ENCODE measurements around the gene IGF2.

Gene IGF2

DNA sequence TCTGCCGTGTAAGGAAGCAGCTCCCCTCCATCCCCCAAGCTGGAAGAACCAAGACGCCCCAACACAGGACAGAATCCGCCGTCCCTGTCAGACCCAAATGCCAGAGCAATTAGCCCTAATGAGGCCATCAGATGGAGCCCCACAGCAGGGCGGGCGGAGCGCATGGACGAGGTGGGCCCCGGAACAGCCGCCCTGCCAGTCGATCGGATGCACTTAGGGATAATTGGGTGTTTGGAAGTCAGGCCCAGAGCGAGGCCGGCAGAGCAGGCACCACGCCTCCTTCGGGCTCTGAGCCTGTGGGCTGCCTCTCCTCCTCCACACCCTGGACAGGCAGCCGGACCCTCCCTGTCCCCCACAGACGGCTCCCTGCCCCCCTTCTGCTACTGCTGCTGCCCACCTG is 37.9 kb upstream of the IGF2 start:
- no peak for TF ChIP-seq SNAI2 (CRISPR knock-in tag; IDR thresholded peaks at IDR 0.05)
- TF ChIP-seq ZNF8 (CRISPR knock-in tag; IDR thresholded peaks at IDR 0.05) = no peak
- TF ChIP-seq, protein P1, sequence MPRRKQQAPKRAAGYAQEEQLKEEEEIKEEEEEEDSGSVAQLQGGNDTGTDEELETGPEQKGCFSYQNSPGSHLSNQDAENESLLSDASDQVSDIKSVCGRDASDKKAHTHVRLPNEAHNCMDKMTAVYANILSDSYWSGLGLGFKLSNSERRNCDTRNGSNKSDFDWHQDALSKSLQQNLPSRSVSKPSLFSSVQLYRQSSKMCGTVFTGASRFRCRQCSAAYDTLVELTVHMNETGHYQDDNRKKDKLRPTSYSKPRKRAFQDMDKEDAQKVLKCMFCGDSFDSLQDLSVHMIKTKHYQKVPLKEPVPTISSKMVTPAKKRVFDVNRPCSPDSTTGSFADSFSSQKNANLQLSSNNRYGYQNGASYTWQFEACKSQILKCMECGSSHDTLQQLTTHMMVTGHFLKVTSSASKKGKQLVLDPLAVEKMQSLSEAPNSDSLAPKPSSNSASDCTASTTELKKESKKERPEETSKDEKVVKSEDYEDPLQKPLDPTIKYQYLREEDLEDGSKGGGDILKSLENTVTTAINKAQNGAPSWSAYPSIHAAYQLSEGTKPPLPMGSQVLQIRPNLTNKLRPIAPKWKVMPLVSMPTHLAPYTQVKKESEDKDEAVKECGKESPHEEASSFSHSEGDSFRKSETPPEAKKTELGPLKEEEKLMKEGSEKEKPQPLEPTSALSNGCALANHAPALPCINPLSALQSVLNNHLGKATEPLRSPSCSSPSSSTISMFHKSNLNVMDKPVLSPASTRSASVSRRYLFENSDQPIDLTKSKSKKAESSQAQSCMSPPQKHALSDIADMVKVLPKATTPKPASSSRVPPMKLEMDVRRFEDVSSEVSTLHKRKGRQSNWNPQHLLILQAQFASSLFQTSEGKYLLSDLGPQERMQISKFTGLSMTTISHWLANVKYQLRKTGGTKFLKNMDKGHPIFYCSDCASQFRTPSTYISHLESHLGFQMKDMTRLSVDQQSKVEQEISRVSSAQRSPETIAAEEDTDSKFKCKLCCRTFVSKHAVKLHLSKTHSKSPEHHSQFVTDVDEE (CRISPR knock-in tag; IDR thresholded peaks at IDR 0.05) = no peak
- TF ChIP-seq ARNTL (CRISPR knock-in tag; IDR thresholded peaks at IDR 0.05; ENCODE audit: borderline replicate concordance, low read depth) = no peak
- no peak for TF ChIP-seq ISL1 (CRISPR knock-in tag; IDR thresholded peaks at IDR 0.05)
- TF ChIP-seq, protein P2, sequence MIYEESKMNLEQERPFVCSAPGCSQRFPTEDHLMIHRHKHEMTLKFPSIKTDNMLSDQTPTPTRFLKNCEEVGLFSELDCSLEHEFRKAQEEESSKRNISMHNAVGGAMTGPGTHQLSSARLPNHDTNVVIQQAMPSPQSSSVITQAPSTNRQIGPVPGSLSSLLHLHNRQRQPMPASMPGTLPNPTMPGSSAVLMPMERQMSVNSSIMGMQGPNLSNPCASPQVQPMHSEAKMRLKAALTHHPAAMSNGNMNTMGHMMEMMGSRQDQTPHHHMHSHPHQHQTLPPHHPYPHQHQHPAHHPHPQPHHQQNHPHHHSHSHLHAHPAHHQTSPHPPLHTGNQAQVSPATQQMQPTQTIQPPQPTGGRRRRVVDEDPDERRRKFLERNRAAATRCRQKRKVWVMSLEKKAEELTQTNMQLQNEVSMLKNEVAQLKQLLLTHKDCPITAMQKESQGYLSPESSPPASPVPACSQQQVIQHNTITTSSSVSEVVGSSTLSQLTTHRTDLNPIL (CRISPR knock-in tag; IDR thresholded peaks at IDR 0.05; ENCODE audit: low read depth) = no peak
- TF ChIP-seq ZC3H10 (CRISPR knock-in tag; IDR thresholded peaks at IDR 0.05) = no peak
- TF ChIP-seq GLIS3 (CRISPR knock-in tag; IDR thresholded peaks at IDR 0.05) = no peak
- TF ChIP-seq ZNF565 (CRISPR knock-in tag; conservative IDR thresholded peaks at IDR 0.05; ENCODE audit: low read depth) = no peak
- no peak for TF ChIP-seq ZFP30 (CRISPR knock-in tag; IDR thresholded peaks at IDR 0.05)
- TF ChIP-seq OSR1 (CRISPR knock-in tag; IDR thresholded peaks at IDR 0.05) = no peak
- no peak for TF ChIP-seq ESRRG (CRISPR knock-in tag; IDR thresholded peaks at IDR 0.05)
- TF ChIP-seq, protein P3, sequence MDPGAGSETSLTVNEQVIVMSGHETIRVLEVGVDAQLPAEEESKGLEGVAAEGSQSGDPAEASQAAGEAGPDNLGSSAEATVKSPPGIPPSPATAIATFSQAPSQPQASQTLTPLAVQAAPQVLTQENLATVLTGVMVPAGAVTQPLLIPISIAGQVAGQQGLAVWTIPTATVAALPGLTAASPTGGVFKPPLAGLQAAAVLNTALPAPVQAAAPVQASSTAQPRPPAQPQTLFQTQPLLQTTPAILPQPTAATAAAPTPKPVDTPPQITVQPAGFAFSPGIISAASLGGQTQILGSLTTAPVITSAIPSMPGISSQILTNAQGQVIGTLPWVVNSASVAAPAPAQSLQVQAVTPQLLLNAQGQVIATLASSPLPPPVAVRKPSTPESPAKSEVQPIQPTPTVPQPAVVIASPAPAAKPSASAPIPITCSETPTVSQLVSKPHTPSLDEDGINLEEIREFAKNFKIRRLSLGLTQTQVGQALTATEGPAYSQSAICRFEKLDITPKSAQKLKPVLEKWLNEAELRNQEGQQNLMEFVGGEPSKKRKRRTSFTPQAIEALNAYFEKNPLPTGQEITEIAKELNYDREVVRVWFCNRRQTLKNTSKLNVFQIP (CRISPR knock-in tag; IDR thresholded peaks at IDR 0.05; ENCODE audit: borderline replicate concordance, low read depth) = no peak
- TF ChIP-seq, protein P4, sequence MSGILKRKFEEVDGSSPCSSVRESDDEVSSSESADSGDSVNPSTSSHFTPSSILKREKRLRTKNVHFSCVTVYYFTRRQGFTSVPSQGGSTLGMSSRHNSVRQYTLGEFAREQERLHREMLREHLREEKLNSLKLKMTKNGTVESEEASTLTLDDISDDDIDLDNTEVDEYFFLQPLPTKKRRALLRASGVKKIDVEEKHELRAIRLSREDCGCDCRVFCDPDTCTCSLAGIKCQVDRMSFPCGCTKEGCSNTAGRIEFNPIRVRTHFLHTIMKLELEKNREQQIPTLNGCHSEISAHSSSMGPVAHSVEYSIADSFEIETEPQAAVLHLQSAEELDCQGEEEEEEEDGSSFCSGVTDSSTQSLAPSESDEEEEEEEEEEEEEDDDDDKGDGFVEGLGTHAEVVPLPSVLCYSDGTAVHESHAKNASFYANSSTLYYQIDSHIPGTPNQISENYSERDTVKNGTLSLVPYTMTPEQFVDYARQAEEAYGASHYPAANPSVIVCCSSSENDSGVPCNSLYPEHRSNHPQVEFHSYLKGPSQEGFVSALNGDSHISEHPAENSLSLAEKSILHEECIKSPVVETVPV (CRISPR knock-in tag; IDR thresholded peaks at IDR 0.05) = no peak
- no peak for TF ChIP-seq BACH2 (CRISPR knock-in tag; IDR thresholded peaks at IDR 0.05; ENCODE audit: borderline replicate concordance)
- TF ChIP-seq TCF4 (CRISPR knock-in tag; IDR thresholded peaks at IDR 0.05; ENCODE audit: borderline replicate concordance) = no peak
- no peak for TF ChIP-seq ZFP3 (CRISPR knock-in tag; IDR thresholded peaks at IDR 0.05)
- TF ChIP-seq CSDC2 (CRISPR knock-in tag; IDR thresholded peaks at IDR 0.05) = no peak
- ATAC-seq = no peak

DNA sequence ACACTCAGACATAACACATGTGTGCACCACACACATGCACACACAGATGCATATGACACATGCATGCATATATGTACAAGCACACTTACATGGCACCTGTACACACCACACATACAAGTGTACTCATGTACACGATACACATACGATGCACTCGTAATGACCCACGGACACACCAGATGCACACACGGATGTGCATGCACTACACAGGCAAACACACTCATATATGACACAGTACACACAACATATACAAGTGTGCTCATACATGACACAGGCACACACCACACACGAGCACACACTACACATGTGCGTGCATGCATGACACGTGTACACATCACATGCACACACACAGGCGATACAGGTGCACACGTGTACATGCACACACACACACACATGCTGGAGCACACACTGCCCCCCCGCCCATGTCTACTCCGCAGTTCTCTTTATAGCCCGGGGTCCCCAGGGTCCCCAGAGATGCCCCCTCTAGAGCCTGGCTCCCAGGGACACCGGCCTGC is 37.3 kb upstream of the IGF2 start:
- TF ChIP-seq GLIS3 (CRISPR knock-in tag; IDR thresholded peaks at IDR 0.05) (no peak), ZFP3 (CRISPR knock-in tag; IDR thresholded peaks at IDR 0.05) (no peak), CSDC2 (CRISPR knock-in tag; IDR thresholded peaks at IDR 0.05) (no peak), BACH2 (CRISPR knock-in tag; IDR thresholded peaks at IDR 0.05; ENCODE audit: borderline replicate concordance) (no peak), ZC3H10 (CRISPR knock-in tag; IDR thresholded peaks at IDR 0.05) (no peak), ZNF565 (CRISPR knock-in tag; conservative IDR thresholded peaks at IDR 0.05; ENCODE audit: low read depth) (no peak), ESRRG (CRISPR knock-in tag; IDR thresholded peaks at IDR 0.05) (no peak), ZNF8 (CRISPR knock-in tag; IDR thresholded peaks at IDR 0.05) (no peak), ZNF70 (CRISPR knock-in tag; IDR thresholded peaks at IDR 0.05) (no peak), ZFP30 (CRISPR knock-in tag; IDR thresholded peaks at IDR 0.05) (no peak), ISL1 (CRISPR knock-in tag; IDR thresholded peaks at IDR 0.05) (no peak), OSR1 (CRISPR knock-in tag; IDR thresholded peaks at IDR 0.05) (no peak), TCF4 (CRISPR knock-in tag; IDR thresholded peaks at IDR 0.05; ENCODE audit: borderline replicate concordance) (no peak), PPARA (CRISPR knock-in tag; IDR thresholded peaks at IDR 0.05; ENCODE audit: borderline replicate concordance) (no peak), RARB (CRISPR knock-in tag; IDR thresholded peaks at IDR 0.05) (no peak)
- TF ChIP-seq, protein P4 (CRISPR knock-in tag; IDR thresholded peaks at IDR 0.05) = no peak
- TF ChIP-seq, protein P5, sequence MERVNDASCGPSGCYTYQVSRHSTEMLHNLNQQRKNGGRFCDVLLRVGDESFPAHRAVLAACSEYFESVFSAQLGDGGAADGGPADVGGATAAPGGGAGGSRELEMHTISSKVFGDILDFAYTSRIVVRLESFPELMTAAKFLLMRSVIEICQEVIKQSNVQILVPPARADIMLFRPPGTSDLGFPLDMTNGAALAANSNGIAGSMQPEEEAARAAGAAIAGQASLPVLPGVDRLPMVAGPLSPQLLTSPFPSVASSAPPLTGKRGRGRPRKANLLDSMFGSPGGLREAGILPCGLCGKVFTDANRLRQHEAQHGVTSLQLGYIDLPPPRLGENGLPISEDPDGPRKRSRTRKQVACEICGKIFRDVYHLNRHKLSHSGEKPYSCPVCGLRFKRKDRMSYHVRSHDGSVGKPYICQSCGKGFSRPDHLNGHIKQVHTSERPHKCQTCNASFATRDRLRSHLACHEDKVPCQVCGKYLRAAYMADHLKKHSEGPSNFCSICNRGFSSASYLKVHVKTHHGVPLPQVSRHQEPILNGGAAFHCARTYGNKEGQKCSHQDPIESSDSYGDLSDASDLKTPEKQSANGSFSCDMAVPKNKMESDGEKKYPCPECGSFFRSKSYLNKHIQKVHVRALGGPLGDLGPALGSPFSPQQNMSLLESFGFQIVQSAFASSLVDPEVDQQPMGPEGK (CRISPR knock-in tag; IDR thresholded peaks at IDR 0.05; ENCODE audit: borderline replicate concordance) = no peak
- TF ChIP-seq, protein P1 (CRISPR knock-in tag; IDR thresholded peaks at IDR 0.05) = no peak
- TF ChIP-seq, protein P2 (CRISPR knock-in tag; IDR thresholded peaks at IDR 0.05; ENCODE audit: low read depth) = no peak
- ATAC-seq = no peak
